C4-2B (cell line): Measurements from ENCODE around the gene RAB1A.

Experiments
- ZFX ChIP-seq: fragments of 450-650 bp; IDR thresholded peaks from 2 replicates; pipeline ENCODE4 v1.6.1; 2017
- TF ChIP-seq, protein P1 (sequence below): fragments of 450-650 bp; conservative IDR thresholded peaks from 2 replicates; pipeline ENCODE4 v1.5.1; 2017; ENCODE audit warnings: mild to moderate bottlenecking

DNA sequence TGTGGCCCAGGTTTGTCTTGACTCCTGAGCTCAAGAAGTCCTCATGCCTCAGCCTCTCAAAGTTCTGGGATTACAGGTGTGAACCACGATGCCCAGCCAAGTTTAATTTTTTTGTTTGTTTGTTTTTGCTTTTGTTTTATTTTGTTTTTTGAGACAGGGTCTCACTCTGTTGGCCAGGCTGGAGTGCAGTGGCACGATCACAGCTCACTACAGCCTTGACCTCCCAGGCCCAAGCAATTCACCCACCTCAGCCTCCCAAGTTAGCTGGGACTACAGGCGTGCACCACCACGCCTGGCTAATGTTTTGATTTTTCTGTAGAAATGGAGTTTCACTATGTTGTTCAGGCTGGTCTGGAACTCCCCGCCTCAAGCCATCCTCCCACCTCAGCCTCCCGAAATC, 29.4 kb upstream of the RAB1A start:
- TF ChIP-seq, protein P1, sequence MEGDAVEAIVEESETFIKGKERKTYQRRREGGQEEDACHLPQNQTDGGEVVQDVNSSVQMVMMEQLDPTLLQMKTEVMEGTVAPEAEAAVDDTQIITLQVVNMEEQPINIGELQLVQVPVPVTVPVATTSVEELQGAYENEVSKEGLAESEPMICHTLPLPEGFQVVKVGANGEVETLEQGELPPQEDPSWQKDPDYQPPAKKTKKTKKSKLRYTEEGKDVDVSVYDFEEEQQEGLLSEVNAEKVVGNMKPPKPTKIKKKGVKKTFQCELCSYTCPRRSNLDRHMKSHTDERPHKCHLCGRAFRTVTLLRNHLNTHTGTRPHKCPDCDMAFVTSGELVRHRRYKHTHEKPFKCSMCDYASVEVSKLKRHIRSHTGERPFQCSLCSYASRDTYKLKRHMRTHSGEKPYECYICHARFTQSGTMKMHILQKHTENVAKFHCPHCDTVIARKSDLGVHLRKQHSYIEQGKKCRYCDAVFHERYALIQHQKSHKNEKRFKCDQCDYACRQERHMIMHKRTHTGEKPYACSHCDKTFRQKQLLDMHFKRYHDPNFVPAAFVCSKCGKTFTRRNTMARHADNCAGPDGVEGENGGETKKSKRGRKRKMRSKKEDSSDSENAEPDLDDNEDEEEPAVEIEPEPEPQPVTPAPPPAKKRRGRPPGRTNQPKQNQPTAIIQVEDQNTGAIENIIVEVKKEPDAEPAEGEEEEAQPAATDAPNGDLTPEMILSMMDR: no peak
- TF ChIP-seq ZFX: no peak
